Keratinocyte (primary cell): Measurements from ENCODE around the gene COMMD3.

Experiments
- EZH2 ChIP-seq: IDR thresholded peaks from one replicate; pipeline ENCODE4 v1.6.1; 2012; ENCODE audit warnings: inconsistent platforms, mild to moderate bottlenecking, low read length, moderate library complexity
- TF ChIP-seq, protein P1 (sequence below), 3 experiments: IDR thresholded peaks in 1 of 3; conservative IDR thresholded peaks in 1 of 3; optimal IDR thresholded peaks in 1 of 3; 2 replicates in 2 of 3; 3 replicates in 1 of 3; pipeline versions ENCODE3 to v1.5.1; 2011; ENCODE audit warnings: low read length in 3 of 3, mild to moderate bottlenecking in 3 of 3, moderate library complexity in 2 of 3, control low read depth in 1 of 3, inconsistent platforms in 1 of 3; ENCODE audit not compliant: insufficient read depth in 2 of 3; ENCODE audit errors: extremely low read depth in 1 of 3

DNA sequence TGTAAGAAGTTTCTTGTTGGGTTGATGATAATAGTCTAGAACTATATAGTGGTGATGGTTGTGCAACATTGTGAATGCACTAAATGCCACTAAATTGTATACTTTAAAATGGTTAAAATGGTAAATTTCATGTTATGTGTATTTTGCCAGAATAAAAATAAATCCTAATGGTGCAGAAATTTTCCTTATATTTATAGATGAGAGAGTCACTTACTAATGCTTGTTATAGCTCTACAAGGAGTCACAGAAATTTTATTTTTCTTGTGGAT is 50.2 kb downstream of the COMMD3 start:
- TF ChIP-seq, protein P1, sequence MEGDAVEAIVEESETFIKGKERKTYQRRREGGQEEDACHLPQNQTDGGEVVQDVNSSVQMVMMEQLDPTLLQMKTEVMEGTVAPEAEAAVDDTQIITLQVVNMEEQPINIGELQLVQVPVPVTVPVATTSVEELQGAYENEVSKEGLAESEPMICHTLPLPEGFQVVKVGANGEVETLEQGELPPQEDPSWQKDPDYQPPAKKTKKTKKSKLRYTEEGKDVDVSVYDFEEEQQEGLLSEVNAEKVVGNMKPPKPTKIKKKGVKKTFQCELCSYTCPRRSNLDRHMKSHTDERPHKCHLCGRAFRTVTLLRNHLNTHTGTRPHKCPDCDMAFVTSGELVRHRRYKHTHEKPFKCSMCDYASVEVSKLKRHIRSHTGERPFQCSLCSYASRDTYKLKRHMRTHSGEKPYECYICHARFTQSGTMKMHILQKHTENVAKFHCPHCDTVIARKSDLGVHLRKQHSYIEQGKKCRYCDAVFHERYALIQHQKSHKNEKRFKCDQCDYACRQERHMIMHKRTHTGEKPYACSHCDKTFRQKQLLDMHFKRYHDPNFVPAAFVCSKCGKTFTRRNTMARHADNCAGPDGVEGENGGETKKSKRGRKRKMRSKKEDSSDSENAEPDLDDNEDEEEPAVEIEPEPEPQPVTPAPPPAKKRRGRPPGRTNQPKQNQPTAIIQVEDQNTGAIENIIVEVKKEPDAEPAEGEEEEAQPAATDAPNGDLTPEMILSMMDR (optimal IDR thresholded peaks at IDR 0.05 in 1 of 3, IDR thresholded peaks at IDR 0.05 in 1 of 3, conservative IDR thresholded peaks at IDR 0.05 in 1 of 3; ENCODE audit: extremely low read depth in 1 of 3, insufficient read depth in 2 of 3, low read length in 3 of 3): no peak
- no peak for TF ChIP-seq EZH2
